ENCODE data around the gene MAP3K7CL.

DNA sequence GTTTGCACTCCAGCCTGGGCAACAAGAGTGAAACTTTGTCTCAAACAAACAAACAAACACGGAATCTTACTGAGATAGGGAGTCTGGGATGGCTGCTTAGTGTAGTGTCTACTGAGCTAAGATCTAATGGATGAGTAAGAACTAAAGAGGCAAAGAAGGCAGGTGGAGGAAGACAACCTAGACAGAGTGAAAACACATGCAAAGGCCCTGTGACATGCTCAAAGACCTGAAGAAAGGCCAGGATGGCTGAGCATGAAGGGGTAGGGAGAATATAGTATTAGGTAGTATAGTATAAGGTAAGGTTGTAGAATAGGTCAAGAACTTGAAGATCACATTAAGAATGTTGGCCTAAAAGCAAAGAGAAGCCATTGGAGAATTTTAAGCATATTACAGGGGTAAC lies 49.1 kb downstream of the MAP3K7CL start:
- TF ChIP-seq TAF1 (IDR thresholded peaks at IDR 0.05; ENCODE audit: borderline replicate concordance, insufficient read depth, low read length) = no peak
- no peak for TF ChIP-seq POLR2AphosphoS5 (IDR thresholded peaks at IDR 0.05; ENCODE audit: low read depth, low read length)
- TF ChIP-seq FOXP2 (optimal IDR thresholded peaks at IDR 0.05; ENCODE audit: borderline replicate concordance, extremely low read depth, extremely low read length, insufficient read depth) = no peak
